ENCODE measurements around the gene PAF1. TPM values are rescaled to one million over a fixed set of nuclear protein-coding genes. Genes with fewer than 3 reads are reported as not detected.
A peak's percentile ranks its signal among the peaks of the same experiment; 100 is the strongest.

PAF1 gene
- total and polyA plus RNA-seq, 2 of the 13 experiments (the other 11 are each of a cell fraction or from before 2014, with no cell fraction given), result 30.2 to 31.1 TPM

GRCh38 chr19:39428283-39429112, 37.6 kb upstream of the PAF1 start (continued):
- TF ChIP-seq, protein P1, sequence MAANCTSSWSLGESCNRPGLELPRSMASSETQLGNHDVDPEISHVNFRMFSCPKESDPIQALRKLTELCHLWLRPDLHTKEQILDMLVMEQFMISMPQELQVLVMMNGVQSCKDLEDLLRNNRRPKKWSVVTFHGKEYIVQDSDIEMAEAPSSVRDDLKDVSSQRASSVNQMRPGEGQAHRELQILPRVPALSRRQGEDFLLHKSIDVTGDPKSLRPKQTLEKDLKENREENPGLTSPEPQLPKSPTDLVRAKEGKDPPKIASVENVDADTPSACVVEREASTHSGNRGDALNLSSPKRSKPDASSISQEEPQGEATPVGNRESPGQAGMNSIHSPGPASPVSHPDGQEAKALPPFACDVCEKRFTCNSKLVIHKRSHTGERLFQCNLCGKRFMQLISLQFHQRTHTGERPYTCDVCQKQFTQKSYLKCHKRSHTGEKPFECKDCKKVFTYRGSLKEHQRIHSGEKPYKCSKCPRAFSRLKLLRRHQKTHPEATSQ (CRISPR knock-in tag; IDR thresholded peaks at IDR 0.05; ENCODE audit: borderline replicate concordance), result no peak
- TF ChIP-seq ARHGAP35 (CRISPR knock-in tag; IDR thresholded peaks at IDR 0.05; ENCODE audit: borderline replicate concordance) (no peak), ATRX (CRISPR knock-in tag; IDR thresholded peaks at IDR 0.05; ENCODE audit: borderline replicate concordance) (no peak), MLXIP (CRISPR knock-in tag; IDR thresholded peaks at IDR 0.05; ENCODE audit: borderline replicate concordance) (no peak), LBX2 (CRISPR knock-in tag; IDR thresholded peaks at IDR 0.05; ENCODE audit: borderline replicate concordance) (no peak), HMGA1 (CRISPR knock-in tag; conservative IDR thresholded peaks at IDR 0.05) (no peak), ZNF317 (CRISPR knock-in tag; IDR thresholded peaks at IDR 0.05) (no peak), ZBTB21 (CRISPR knock-in tag; IDR thresholded peaks at IDR 0.05) (0 out of 2 replicates have a peak, but pooled peaks have one; percentile 28), ZMAT3 (CRISPR knock-in tag; conservative IDR thresholded peaks at IDR 0.05) (no peak), MLLT10 (CRISPR knock-in tag; IDR thresholded peaks at IDR 0.05) (no peak), CREM (IDR thresholded peaks at IDR 0.05) (peak; percentile 37; the same call in 1 of the 2 replicates), CREM (CRISPR knock-in tag; IDR thresholded peaks at IDR 0.05) (no peak), HES4 (CRISPR knock-in tag; IDR thresholded peaks at IDR 0.05; ENCODE audit: borderline replicate concordance) (no peak), ZUFSP (CRISPR knock-in tag; IDR thresholded peaks at IDR 0.05; ENCODE audit: borderline replicate concordance) (no peak), CENPT (CRISPR knock-in tag; IDR thresholded peaks at IDR 0.05; ENCODE audit: low read depth) (no peak)
- TF ChIP-seq, protein P2, sequence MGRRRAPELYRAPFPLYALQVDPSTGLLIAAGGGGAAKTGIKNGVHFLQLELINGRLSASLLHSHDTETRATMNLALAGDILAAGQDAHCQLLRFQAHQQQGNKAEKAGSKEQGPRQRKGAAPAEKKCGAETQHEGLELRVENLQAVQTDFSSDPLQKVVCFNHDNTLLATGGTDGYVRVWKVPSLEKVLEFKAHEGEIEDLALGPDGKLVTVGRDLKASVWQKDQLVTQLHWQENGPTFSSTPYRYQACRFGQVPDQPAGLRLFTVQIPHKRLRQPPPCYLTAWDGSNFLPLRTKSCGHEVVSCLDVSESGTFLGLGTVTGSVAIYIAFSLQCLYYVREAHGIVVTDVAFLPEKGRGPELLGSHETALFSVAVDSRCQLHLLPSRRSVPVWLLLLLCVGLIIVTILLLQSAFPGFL (CRISPR knock-in tag; IDR thresholded peaks at IDR 0.05), result no peak
- TF ChIP-seq, protein P3, sequence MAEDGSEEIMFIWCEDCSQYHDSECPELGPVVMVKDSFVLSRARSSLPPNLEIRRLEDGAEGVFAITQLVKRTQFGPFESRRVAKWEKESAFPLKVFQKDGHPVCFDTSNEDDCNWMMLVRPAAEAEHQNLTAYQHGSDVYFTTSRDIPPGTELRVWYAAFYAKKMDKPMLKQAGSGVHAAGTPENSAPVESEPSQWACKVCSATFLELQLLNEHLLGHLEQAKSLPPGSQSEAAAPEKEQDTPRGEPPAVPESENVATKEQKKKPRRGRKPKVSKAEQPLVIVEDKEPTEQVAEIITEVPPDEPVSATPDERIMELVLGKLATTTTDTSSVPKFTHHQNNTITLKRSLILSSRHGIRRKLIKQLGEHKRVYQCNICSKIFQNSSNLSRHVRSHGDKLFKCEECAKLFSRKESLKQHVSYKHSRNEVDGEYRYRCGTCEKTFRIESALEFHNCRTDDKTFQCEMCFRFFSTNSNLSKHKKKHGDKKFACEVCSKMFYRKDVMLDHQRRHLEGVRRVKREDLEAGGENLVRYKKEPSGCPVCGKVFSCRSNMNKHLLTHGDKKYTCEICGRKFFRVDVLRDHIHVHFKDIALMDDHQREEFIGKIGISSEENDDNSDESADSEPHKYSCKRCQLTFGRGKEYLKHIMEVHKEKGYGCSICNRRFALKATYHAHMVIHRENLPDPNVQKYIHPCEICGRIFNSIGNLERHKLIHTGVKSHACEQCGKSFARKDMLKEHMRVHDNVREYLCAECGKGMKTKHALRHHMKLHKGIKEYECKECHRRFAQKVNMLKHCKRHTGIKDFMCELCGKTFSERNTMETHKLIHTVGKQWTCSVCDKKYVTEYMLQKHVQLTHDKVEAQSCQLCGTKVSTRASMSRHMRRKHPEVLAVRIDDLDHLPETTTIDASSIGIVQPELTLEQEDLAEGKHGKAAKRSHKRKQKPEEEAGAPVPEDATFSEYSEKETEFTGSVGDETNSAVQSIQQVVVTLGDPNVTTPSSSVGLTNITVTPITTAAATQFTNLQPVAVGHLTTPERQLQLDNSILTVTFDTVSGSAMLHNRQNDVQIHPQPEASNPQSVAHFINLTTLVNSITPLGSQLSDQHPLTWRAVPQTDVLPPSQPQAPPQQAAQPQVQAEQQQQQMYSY (CRISPR knock-in tag; IDR thresholded peaks at IDR 0.05), result peak; percentile 55; the same call in 1 of the 2 replicates

Measured in HepG2 (cell line).